HEK293T (cell line): ENCODE results near the gene ABCC6.
"Not testable (repeated sequence)": the region's sequence is repeated elsewhere in the genome, so short reads cannot be mapped to it uniquely, and the experiment has no call there.

Experiments
- ARNT ChIP-seq: fragments of 450-650 bp; IDR thresholded peaks from 2 replicates; pipeline ENCODE4 v1.6.1; 2017; ENCODE audit warnings: mild to moderate bottlenecking
- CTBP1 ChIP-seq: fragments of 450-650 bp; IDR thresholded peaks from 2 replicates; pipeline ENCODE4 v1.6.1; 2016; ENCODE audit warnings: borderline replicate concordance
- FOXA1 ChIP-seq: fragments of 450-650 bp; IDR thresholded peaks from 2 replicates; pipeline ENCODE4 v1.6.1; 2016; ENCODE audit warnings: mild to moderate bottlenecking
- FOXK2 ChIP-seq: fragments of 450-650 bp; IDR thresholded peaks from 2 replicates; pipeline ENCODE4 v1.6.1; 2016; ENCODE audit warnings: mild to moderate bottlenecking
- FOXM1 ChIP-seq: fragments of 450-650 bp; IDR thresholded peaks from 2 replicates; pipeline ENCODE4 v1.6.1; 2017; ENCODE audit warnings: mild to moderate bottlenecking, borderline replicate concordance
- NFRKB ChIP-seq: fragments of 450-650 bp; IDR thresholded peaks from 2 replicates; pipeline ENCODE4 v1.6.1; 2016; ENCODE audit warnings: mild to moderate bottlenecking, moderate library complexity
- SP1 ChIP-seq: fragments of 450-650 bp; IDR thresholded peaks from 2 replicates; pipeline ENCODE4 v1.6.1; 2017
- SUZ12 ChIP-seq: fragments of 450-650 bp; IDR thresholded peaks from 2 replicates; pipeline ENCODE4 v1.6.1; 2016; ENCODE audit warnings: mild to moderate bottlenecking
- TARDBP ChIP-seq: fragments of 450-650 bp; IDR thresholded peaks from 2 replicates; pipeline ENCODE4 v1.6.1; 2016
- ZNF384 ChIP-seq: fragments of 450-650 bp; IDR thresholded peaks from 2 replicates; pipeline ENCODE4 v1.6.1; 2016
- TF ChIP-seq, protein P1 (sequence below): fragments of 450-650 bp; IDR thresholded peaks from 2 replicates; pipeline ENCODE4 v1.6.1; 2016

DNA sequence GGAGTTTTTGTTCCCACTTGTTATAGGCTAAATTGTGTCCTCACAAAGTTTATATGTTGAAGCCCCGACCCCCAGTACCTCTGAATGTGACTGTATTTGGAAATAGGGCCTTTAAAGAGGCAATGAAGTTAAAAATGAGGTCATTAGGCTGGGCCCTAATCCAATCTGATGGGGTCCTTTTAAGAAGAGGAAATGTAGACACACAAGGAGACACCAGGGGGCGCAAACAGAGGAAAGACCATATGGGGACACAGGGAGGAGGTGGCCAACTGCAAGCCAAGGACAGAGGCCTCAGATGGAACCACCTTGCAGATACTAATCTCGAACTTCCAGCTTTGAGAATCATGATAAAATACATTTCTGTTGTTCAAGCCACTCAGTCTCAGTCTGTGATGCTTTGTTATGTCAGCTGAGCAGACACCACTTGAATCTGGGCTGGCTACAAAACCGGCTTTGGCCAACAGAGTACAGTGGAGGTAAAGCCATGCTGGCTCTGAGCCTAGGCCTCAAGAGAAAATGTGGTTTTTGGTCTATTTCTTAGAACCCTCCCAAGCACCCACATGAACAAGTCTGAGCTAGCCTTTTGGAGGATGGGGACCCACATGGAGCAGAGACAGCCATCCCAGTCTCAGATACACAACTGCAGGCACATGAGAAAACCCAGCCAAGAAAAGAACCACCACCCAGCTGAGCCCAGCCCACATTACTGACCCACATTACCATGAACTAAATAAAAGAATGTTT is 20.7 kb downstream of the ABCC6 start:
- not testable (repeated sequence) for TF ChIP-seq ZNF384, SP1, NFRKB, FOXA1, FOXM1, ARNT, FOXK2, SUZ12, TARDBP, CTBP1
- TF ChIP-seq, protein P1, sequence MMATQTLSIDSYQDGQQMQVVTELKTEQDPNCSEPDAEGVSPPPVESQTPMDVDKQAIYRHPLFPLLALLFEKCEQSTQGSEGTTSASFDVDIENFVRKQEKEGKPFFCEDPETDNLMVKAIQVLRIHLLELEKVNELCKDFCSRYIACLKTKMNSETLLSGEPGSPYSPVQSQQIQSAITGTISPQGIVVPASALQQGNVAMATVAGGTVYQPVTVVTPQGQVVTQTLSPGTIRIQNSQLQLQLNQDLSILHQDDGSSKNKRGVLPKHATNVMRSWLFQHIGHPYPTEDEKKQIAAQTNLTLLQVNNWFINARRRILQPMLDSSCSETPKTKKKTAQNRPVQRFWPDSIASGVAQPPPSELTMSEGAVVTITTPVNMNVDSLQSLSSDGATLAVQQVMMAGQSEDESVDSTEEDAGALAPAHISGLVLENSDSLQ, result not testable (repeated sequence)
